ENCODE data around the gene TRMT6. TPM values are rescaled to one million over a fixed set of nuclear protein-coding genes. Genes with fewer than 3 reads are reported as not detected.

The TRMT6 gene
- total RNA-seq, 6 experiments from 2014 or later: 15.2 to 19.8 (median 18.0) TPM

DNA sequence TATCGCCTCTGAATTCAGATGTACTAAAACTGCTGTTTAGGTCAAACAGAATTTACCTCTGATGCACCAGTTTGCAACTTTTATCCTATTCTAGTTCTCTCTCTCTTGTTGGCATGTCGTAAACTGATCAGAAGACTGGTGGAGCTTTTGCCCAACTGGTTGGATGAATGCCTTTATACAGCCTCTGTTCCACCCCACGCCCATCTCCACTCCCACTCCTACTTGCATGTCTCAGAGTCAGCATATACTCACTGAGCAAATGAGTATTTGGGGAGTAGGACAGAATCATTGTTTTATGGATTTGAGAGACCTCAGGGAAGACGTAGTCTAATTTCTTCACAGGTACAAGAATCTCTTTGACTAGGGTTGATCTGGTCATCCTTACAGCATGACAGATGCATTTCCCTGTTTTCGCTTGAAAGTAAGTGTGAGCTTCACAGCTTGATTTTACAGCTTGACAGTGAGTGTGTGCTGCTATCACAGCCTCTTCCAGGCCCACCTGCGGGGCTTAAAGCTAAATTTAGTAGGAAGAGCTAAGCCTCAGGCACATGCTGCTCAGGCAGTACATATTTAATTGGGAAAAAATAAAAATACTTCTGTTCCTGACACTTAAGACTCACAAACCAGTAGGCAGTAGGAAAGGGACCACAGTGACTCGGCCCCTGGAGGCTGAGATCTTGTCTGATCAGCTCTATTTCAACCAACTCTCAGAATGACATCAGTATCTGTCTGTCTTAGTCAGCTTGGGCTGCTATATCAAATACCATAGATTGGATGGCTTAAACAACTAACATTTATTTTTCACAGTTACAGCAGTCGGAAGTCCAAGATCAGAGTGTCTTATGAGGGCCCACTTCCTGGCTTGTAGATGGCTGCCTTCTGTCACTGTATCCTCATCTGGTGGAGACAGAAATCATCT, 30.4 kb downstream of the TRMT6 start:
- peak overlapping the region; percentile 3; the same call in 1 of the 2 replicates for H3K27ac Mint-ChIP-seq
- H3K36me3 Mint-ChIP-seq (ENCODE audit: low read depth): no peaks in the 10 kb centered on the region
- DNase-seq: no peak
- peaks cover 20% of the 10 kb centered on the region for H3K4me1 Mint-ChIP-seq (ENCODE audit: low read depth)
- TF ChIP-seq, protein P1, sequence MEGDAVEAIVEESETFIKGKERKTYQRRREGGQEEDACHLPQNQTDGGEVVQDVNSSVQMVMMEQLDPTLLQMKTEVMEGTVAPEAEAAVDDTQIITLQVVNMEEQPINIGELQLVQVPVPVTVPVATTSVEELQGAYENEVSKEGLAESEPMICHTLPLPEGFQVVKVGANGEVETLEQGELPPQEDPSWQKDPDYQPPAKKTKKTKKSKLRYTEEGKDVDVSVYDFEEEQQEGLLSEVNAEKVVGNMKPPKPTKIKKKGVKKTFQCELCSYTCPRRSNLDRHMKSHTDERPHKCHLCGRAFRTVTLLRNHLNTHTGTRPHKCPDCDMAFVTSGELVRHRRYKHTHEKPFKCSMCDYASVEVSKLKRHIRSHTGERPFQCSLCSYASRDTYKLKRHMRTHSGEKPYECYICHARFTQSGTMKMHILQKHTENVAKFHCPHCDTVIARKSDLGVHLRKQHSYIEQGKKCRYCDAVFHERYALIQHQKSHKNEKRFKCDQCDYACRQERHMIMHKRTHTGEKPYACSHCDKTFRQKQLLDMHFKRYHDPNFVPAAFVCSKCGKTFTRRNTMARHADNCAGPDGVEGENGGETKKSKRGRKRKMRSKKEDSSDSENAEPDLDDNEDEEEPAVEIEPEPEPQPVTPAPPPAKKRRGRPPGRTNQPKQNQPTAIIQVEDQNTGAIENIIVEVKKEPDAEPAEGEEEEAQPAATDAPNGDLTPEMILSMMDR (IDR thresholded peaks at IDR 0.05): no peak
- no peaks in the 10 kb centered on the region for H3K9me3 Mint-ChIP-seq
- H3K4me3 Mint-ChIP-seq: no peak overlapping the region
- peaks cover 25% of the 10 kb centered on the region for H3K27me3 Mint-ChIP-seq (ENCODE audit: insufficient read depth)

DNA sequence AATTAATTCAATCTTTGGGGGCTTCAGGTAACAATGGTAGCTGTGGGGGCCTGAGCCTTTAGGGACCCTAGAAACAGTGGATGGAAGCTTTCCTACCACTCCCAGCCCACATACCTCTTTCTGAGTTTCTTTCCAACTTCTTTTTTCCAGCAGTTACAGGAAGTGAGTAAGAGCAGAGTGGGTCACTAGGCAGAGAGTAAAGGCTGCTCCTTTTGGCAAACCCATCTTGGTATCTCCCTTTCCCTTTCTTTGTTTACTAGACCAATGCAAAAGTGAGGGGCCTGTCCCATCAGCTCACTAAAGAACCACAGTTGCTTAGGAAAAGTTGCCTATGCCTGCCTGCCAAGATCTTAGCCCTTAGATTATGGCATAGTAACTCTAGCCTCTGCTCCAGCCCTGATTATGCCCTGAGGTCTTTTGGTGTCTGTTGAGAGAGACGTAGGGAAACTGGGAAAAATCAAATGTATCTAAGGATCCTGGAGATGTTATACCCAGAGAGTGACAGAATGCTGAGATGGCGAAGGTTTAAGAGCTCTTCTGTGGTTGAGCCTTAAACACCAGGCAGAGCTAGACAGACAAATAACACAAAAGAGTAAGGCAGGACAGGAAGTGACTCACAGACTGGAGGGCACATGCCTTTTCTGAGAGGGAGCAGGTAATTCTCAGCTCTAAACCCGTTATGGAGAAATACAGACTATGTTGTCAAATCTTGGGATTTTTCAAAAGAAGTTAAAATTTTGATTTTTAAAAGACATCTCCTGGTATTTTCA, 31.3 kb downstream of the TRMT6 start:
- no peaks in the 10 kb centered on the region for H3K36me3 Mint-ChIP-seq (ENCODE audit: low read depth)
- H3K27me3 Mint-ChIP-seq (ENCODE audit: insufficient read depth): peaks cover 19% of the 10 kb centered on the region
- peak overlapping the region; percentile 29; the same call in 1 of the 2 replicates for H3K27ac Mint-ChIP-seq

DNA sequence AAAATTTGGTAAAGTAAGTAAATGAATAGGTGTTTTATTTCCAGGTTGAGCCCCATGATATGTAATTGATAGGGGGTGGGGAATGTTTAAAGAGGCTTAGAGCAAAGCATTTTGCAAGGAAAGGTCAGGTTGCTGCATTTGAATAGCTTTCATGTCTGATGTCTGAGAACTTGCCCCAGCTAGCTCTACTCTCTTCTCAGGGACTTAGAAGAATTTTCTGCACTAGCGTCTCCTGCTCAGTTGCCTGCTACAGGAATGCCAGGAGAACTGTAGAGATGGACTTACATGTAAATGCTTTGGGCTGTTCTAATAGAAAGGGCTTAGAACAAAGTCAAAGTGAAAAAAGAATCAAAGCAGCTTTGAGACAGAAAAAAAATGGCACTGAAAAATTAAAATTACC, 35.5 kb downstream of the TRMT6 start:
- H3K36me3 Mint-ChIP-seq (ENCODE audit: low read depth): no peaks in the 10 kb centered on the region
- H3K9me3 Mint-ChIP-seq: no peaks in the 10 kb centered on the region
- no peak for DNase-seq
- peaks cover 8% of the 10 kb centered on the region for H3K27me3 Mint-ChIP-seq (ENCODE audit: insufficient read depth)
- H3K27ac Mint-ChIP-seq: no peak overlapping the region
- H3K4me3 Mint-ChIP-seq: no peak overlapping the region
- TF ChIP-seq, protein P1 (IDR thresholded peaks at IDR 0.05): no peak
- peaks cover 20% of the 10 kb centered on the region for H3K4me1 Mint-ChIP-seq (ENCODE audit: low read depth)

More for the DNA sequence above, 31.3 kb downstream of the TRMT6 start:
- Mint-ChIP-seq H3K4me3 (no peak overlapping the region; the same call in 1 of the 2 replicates), H3K4me1 (ENCODE audit: low read depth) (peaks cover 20% of the 10 kb centered on the region), H3K9me3 (no peaks in the 10 kb centered on the region)
- TF ChIP-seq, protein P1 (IDR thresholded peaks at IDR 0.05): no peak
- DNase-seq: peak; percentile 36

DNA sequence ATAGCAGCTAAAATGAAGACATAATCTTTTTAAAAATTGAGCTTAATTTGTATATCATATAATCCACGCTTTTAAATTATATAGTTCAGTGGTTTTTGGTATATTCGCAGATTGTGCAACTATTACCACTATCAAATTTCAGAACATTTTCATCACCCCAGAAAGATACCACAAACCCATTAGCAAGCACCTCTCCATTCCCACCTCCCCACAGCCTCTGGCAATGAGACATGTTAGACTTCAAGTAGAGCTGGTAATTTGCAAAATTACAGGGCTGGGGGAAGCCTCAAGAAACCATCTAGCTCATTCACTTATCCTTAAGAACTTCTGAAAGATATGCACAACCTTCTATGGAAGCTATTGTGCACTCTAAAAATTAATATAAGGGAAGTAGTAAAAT, 37.2 kb downstream of the TRMT6 start:
- no peak for DNase-seq
- Mint-ChIP-seq H3K27me3 (ENCODE audit: insufficient read depth) (peaks cover 13% of the 10 kb centered on the region), H3K4me3 (no peak overlapping the region), H3K27ac (no peak overlapping the region), H3K4me1 (ENCODE audit: low read depth) (peaks cover 6% of the 10 kb centered on the region; the same call in 1 of the 2 replicates), H3K36me3 (ENCODE audit: low read depth) (no peaks in the 10 kb centered on the region), H3K9me3 (no peaks in the 10 kb centered on the region)
- TF ChIP-seq, protein P1 (IDR thresholded peaks at IDR 0.05): no peak

DNA sequence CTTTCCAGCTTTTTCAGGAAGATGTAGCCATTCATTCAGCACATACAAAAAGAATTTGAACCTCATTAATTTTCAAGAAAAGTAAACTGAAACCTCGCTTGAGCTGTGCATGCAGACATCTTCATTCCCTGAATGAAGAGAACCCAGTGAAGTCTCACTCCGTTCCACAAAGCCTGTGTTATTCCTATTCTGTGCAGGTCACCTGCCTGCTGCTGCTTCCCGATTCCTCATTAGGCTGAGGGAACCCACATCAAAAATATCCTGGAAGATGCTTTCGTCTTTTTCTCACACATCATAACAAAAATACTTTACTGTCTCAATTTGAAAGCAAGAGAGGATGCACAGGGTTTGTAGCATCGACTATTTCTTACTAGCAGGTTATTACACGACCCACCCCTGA, 40.1 kb downstream of the TRMT6 start:
- no peaks in the 10 kb centered on the region for H3K36me3 Mint-ChIP-seq (ENCODE audit: low read depth)
- peaks cover 27% of the 10 kb centered on the region for H3K27me3 Mint-ChIP-seq (ENCODE audit: insufficient read depth)
- TF ChIP-seq, protein P1 (IDR thresholded peaks at IDR 0.05): no peak

More for the DNA sequence above, 40.1 kb downstream of the TRMT6 start:
- H3K9me3 Mint-ChIP-seq: no peaks in the 10 kb centered on the region
- no peak overlapping the region for H3K27ac Mint-ChIP-seq
- no peak for DNase-seq
- H3K4me3 Mint-ChIP-seq: no peak overlapping the region
- peaks cover 6% of the 10 kb centered on the region; the same call in 1 of the 2 replicates for H3K4me1 Mint-ChIP-seq (ENCODE audit: low read depth)
